MM.1S (cell line): ENCODE results near the gene TTC13.

Experiments used
- DNase-seq: peaks from one replicate; pipeline ENCODE4 v3.0.0-alpha.2; 2015
- H2AFZ ChIP-seq: fragments of 300-600 bp; sonication (generic); 2 replicates; pipeline ENCODE4 v1.6.0; 2016; ENCODE audit warnings: antibody characterized with exemption, low read length
- H3F3A ChIP-seq: fragments of 300-600 bp; sonication (generic); 2 replicates; pipeline ENCODE4 v1.6.1; 2016; ENCODE audit warnings: mild to moderate bottlenecking, antibody characterized with exemption, low read length, moderate library complexity, mixed read lengths; ENCODE audit not compliant: insufficient read depth
- H3K27ac ChIP-seq: fragments of 300-600 bp; sonication (generic); 2 replicates; pipeline ENCODE4 v1.5.1; 2016; ENCODE audit warnings: mild to moderate bottlenecking, low read length
- H3K27me3 ChIP-seq: fragments of 300-600 bp; sonication (generic); replicated peaks from 2 replicates; pipeline ENCODE4 v1.6.0; 2016; ENCODE audit warnings: low read length; ENCODE audit not compliant: insufficient read depth
- H3K36me3 ChIP-seq: fragments of 300-600 bp; sonication (generic); replicated peaks from 2 replicates; pipeline ENCODE4 v1.6.1; 2016; ENCODE audit warnings: mild to moderate bottlenecking, low read length, mixed read lengths; ENCODE audit not compliant: insufficient read depth
- H3K4me1 ChIP-seq: fragments of 300-600 bp; sonication (generic); 2 replicates; pipeline ENCODE4 v1.6.1; 2016; ENCODE audit warnings: low read length, mixed read lengths
- H3K4me2 ChIP-seq: fragments of 300-600 bp; sonication (generic); 2 replicates; pipeline ENCODE4 v1.6.0; 2016; ENCODE audit warnings: low read depth, low read length
- H3K4me3 ChIP-seq: fragments of 300-600 bp; sonication (generic); 2 replicates; pipeline ENCODE4 v1.5.1; 2016; ENCODE audit warnings: low read length, mixed read lengths
- H3K79me2 ChIP-seq: fragments of 300-600 bp; sonication (generic); 2 replicates; pipeline ENCODE4 v1.6.1; 2016; ENCODE audit warnings: mixed run types, low read length, mixed read lengths
- H3K9ac ChIP-seq: fragments of 300-600 bp; sonication (generic); 2 replicates; pipeline ENCODE4 v1.6.1; 2016; ENCODE audit warnings: low read length, mixed read lengths
- H3K9me2 ChIP-seq: fragments of 300-600 bp; sonication (generic); replicated peaks from 2 replicates; pipeline ENCODE4 v1.6.1; 2016; ENCODE audit warnings: mild to moderate bottlenecking, low read length, mixed read lengths; ENCODE audit not compliant: insufficient read depth
- H3K9me3 ChIP-seq: fragments of 300-600 bp; sonication (generic); replicated peaks from 2 replicates; pipeline ENCODE4 v1.6.1; 2016; ENCODE audit warnings: mild to moderate bottlenecking, low read length, mixed read lengths; ENCODE audit not compliant: insufficient read depth
- H4K20me1 ChIP-seq: fragments of 300-600 bp; sonication (generic); 2 replicates; pipeline ENCODE4 v1.6.1; 2016; ENCODE audit warnings: mild to moderate bottlenecking, low read length, moderate library complexity, mixed read lengths; ENCODE audit not compliant: insufficient read depth
- EZH2 ChIP-seq: fragments of 300-600 bp; sonication (generic); optimal IDR thresholded peaks from 2 replicates; pipeline ENCODE3; 2017; ENCODE audit warnings: low read depth, mild to moderate bottlenecking, antibody characterized with exemption, low read length, mixed read lengths
- EZH2phosphoT487 ChIP-seq: fragments of 300-600 bp; sonication (generic); IDR thresholded peaks from 2 replicates; pipeline ENCODE4 v1.6.1; 2018; ENCODE audit warnings: antibody characterized with exemption, low read length
- TF ChIP-seq, protein P1 (sequence below): fragments of 300-600 bp; sonication (generic); IDR thresholded peaks from 2 replicates; pipeline ENCODE4 v1.5.1; 2016; ENCODE audit warnings: antibody characterized with exemption, low read length, mixed read lengths

TTC13 gene

GRCh38 chr1:230957580-230957989, 21.1 kb downstream of the TTC13 start:
- TF ChIP-seq, protein P1, sequence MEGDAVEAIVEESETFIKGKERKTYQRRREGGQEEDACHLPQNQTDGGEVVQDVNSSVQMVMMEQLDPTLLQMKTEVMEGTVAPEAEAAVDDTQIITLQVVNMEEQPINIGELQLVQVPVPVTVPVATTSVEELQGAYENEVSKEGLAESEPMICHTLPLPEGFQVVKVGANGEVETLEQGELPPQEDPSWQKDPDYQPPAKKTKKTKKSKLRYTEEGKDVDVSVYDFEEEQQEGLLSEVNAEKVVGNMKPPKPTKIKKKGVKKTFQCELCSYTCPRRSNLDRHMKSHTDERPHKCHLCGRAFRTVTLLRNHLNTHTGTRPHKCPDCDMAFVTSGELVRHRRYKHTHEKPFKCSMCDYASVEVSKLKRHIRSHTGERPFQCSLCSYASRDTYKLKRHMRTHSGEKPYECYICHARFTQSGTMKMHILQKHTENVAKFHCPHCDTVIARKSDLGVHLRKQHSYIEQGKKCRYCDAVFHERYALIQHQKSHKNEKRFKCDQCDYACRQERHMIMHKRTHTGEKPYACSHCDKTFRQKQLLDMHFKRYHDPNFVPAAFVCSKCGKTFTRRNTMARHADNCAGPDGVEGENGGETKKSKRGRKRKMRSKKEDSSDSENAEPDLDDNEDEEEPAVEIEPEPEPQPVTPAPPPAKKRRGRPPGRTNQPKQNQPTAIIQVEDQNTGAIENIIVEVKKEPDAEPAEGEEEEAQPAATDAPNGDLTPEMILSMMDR, result no peak
- no peak for TF ChIP-seq EZH2
- no peak for TF ChIP-seq EZH2phosphoT487
- Histone ChIP-seq H3F3A (no peaks in the 10 kb centered on the region), H3K79me2 (no peaks in the 10 kb centered on the region), H4K20me1 (no peaks in the 10 kb centered on the region), H3K9me3 (no peaks in the 10 kb centered on the region), H3K9me2 (no peaks in the 10 kb centered on the region), H3K9ac (no peak overlapping the region), H3K4me3 (no peak overlapping the region), H3K36me3 (peaks cover 4% of the 10 kb centered on the region; the same call in 1 of the 2 replicates), H3K4me1 (no peaks in the 10 kb centered on the region), H3K4me2 (no peak overlapping the region), H3K27ac (no peak overlapping the region), H3K27me3 (no peaks in the 10 kb centered on the region), H2AFZ (no peak overlapping the region)
- DNase-seq, result no peak

GRCh38 chr1:230950404-230950803, 28.3 kb downstream of the TTC13 start:
- no peak overlapping the region for H3K4me3 ChIP-seq
- H3K4me1 ChIP-seq, result no peaks in the 10 kb centered on the region
- no peaks in the 10 kb centered on the region for H3K27me3 ChIP-seq
- H3K36me3 ChIP-seq, result peaks cover 4% of the 10 kb centered on the region; the same call in 1 of the 2 replicates
- H3K9me2 ChIP-seq, result no peaks in the 10 kb centered on the region
- H3K9ac ChIP-seq, result no peak overlapping the region
- H4K20me1 ChIP-seq, result no peaks in the 10 kb centered on the region
- TF ChIP-seq EZH2, result no peak
- H3K79me2 ChIP-seq, result no peaks in the 10 kb centered on the region
- DNase-seq, result no peak
- H3K9me3 ChIP-seq, result no peaks in the 10 kb centered on the region
- no peaks in the 10 kb centered on the region for H3F3A ChIP-seq
- H3K4me2 ChIP-seq, result no peak overlapping the region
- no peak overlapping the region for H3K27ac ChIP-seq
- no peak overlapping the region for H2AFZ ChIP-seq

DNA sequence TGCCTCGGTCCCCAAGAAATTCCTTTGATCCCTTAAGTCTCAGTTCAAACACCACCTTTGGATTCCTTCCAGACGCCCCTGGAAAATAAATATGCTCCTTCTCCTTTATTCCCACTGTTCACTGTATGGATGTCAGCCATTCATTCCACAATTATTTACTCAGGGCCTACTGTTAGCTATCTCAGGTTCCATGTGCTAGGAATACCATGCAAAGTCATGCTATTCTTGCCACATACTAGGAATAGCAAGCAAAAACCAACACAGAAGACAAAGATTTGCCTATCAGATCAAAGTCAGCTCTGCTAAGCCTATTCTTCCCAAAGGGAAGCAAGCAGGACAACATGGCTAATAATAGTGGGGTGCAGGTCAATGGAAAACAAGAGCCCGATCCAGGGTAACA, 29.8 kb downstream of the TTC13 start:
- Histone ChIP-seq H3K4me3 (no peak overlapping the region), H3K4me2 (no peak overlapping the region)
- no peak for DNase-seq

DNA sequence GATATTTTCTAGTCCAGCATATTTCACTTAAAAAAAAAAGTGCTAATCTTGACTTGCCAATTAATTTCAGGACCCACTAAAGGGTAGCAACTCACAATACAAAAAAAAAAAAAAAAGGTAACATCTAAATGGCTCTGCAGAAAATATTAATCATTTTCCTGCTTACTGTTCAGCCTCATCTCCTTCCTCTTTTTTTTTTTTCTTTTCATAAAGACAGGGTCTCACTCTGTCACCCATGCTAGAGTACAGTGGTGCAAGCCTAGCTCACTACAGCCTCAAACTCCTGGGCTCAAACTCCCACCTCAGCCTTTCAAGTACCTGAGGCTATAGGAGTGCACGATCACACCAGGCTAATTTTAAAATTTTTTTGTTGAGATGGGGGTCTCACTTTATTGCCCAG, 30.4 kb downstream of the TTC13 start:
- Histone ChIP-seq H3K27ac (no peak overlapping the region), H3K9ac (no peak overlapping the region), H3K9me3 (no peaks in the 10 kb centered on the region), H3K36me3 (peaks cover 4% of the 10 kb centered on the region; the same call in 1 of the 2 replicates), H3K79me2 (no peaks in the 10 kb centered on the region), H3K9me2 (no peaks in the 10 kb centered on the region), H3K4me2 (no peak overlapping the region), H4K20me1 (no peaks in the 10 kb centered on the region), H3K4me1 (no peaks in the 10 kb centered on the region), H3F3A (no peaks in the 10 kb centered on the region), H3K4me3 (no peak overlapping the region), H3K27me3 (no peaks in the 10 kb centered on the region), H2AFZ (no peak overlapping the region)
- TF ChIP-seq EZH2, result no peak
- TF ChIP-seq EZH2phosphoT487, result no peak
- TF ChIP-seq, protein P1, result no peak
- DNase-seq, result no peak

More for the DNA sequence above, 29.8 kb downstream of the TTC13 start:
- Histone ChIP-seq H3K27ac (no peak overlapping the region), H3K4me1 (no peaks in the 10 kb centered on the region), H2AFZ (no peak overlapping the region), H3K79me2 (no peaks in the 10 kb centered on the region), H3K27me3 (no peaks in the 10 kb centered on the region), H3K9ac (no peak overlapping the region), H3K9me3 (no peaks in the 10 kb centered on the region), H4K20me1 (no peaks in the 10 kb centered on the region), H3F3A (no peaks in the 10 kb centered on the region), H3K9me2 (no peaks in the 10 kb centered on the region), H3K36me3 (peaks cover 4% of the 10 kb centered on the region; the same call in 1 of the 2 replicates)
- no peak for TF ChIP-seq EZH2phosphoT487
- TF ChIP-seq EZH2, result no peak
- TF ChIP-seq, protein P1, result no peak
